ENCODE results near the gene OLFM2.

DNA sequence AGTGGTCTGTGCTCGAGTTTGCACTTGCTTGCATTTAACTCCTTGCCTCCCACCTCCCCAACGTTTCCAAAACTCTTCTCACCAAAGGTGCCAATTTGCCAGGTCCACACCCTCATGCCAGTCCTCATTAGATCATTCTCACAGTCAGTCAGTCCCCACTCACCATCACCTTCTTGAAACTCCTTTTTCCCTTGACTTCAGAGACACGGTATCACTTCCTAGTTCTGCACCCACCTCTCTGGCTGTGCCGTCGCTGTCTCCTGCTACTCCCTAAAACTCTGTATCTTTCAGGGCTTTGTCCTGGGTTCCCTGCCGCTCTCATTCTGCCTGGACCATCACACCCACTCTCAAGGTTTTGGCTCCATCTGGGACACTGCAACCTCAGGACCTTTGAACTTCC, 19.6 kb downstream of the OLFM2 start:
- TF ChIP-seq, protein P1, sequence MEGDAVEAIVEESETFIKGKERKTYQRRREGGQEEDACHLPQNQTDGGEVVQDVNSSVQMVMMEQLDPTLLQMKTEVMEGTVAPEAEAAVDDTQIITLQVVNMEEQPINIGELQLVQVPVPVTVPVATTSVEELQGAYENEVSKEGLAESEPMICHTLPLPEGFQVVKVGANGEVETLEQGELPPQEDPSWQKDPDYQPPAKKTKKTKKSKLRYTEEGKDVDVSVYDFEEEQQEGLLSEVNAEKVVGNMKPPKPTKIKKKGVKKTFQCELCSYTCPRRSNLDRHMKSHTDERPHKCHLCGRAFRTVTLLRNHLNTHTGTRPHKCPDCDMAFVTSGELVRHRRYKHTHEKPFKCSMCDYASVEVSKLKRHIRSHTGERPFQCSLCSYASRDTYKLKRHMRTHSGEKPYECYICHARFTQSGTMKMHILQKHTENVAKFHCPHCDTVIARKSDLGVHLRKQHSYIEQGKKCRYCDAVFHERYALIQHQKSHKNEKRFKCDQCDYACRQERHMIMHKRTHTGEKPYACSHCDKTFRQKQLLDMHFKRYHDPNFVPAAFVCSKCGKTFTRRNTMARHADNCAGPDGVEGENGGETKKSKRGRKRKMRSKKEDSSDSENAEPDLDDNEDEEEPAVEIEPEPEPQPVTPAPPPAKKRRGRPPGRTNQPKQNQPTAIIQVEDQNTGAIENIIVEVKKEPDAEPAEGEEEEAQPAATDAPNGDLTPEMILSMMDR (IDR thresholded peaks at IDR 0.05; ENCODE audit: borderline replicate concordance, extremely low read depth, low read length, poor library complexity, severe bottlenecking) = no peak
- TF ChIP-seq EZH2 (IDR thresholded peaks at IDR 0.05; ENCODE audit: borderline replicate concordance, low read depth, low read length, severe bottlenecking) = no peak

Data from DND-41 (cell line).